RKO (cell line): ENCODE data around the gene RGS9.

Experiments
- DNase-seq: peaks from one replicate; pipeline ENCODE4 v3.0.0-alpha.2; 2016; ENCODE audit warnings: low spot score

Gene RGS9

DNA sequence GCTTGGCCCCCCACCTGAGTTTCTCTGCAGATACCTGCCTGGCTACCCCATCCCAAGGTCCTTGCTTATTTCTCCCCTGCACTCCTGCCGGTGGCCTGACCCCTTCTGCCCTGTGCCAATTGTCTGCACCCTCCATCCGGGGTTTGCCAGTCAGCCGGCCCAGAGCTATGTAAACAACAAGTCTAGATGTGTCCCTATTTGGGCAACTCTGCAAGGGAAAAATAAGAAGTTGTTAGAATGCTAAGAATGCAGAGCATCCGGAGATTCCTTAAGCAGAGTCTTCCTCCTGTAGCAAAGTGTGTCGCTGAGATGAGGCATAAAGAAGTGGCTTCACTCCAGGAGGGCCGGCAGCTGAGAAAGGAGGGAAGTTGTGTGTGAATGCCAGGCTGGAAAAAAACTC is 46.6 kb downstream of the RGS9 start:
- no peak for DNase-seq

DNA sequence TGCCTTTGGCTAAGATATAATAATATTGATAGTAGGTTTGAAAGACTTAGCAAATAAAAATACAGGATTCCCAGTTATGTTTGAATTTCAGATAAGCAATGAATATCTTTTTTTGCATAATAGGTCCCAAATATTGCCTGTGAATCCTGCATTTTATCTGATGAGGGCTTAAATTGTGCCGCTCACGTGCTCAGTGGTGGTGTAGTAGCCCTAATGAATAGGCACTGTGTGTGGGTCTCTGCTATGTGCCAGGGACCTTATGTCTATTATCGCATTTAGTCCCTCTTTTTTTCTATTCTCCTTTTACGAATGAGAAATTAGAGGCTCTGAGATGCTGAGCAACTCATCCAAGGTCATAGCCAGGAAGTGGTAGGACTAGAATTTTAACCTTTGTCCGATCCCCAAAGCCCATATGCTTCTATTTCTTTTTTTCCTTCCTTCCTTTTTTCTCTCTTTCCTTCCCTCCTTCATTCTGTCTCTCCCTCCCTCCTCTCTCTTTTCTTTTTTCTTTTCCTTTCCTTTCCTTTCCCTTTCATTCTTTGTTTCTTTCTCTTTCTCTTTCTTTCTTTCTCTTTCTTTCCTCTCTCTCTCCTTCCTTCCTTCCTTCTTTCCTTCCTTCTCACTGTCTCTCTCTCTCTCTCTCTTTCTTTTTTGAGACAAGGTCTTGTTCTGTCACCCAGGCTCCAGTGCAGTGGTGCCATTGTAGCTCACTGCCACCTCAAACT is 47.2 kb downstream of the RGS9 start:
- DNase-seq, result no peak

DNA sequence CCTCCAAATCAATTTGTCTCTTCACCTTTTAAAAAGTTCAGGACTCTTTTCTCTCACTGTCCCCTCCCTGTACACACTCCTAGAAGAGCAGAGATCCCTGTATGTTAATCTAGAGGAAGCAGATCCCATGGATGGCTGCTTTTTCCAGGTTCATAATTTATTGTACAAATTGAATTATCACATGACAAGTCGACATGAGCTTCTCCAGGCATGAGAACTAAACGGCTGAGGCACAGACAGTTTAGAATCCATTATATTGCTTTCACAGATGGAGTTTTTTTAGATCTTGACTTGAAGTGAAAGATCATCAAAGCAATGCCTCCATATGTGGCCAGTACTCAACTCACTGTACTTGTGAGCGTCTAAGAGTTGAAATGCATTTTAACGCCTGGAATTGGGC is 47.9 kb downstream of the RGS9 start:
- DNase-seq, result no peak

DNA sequence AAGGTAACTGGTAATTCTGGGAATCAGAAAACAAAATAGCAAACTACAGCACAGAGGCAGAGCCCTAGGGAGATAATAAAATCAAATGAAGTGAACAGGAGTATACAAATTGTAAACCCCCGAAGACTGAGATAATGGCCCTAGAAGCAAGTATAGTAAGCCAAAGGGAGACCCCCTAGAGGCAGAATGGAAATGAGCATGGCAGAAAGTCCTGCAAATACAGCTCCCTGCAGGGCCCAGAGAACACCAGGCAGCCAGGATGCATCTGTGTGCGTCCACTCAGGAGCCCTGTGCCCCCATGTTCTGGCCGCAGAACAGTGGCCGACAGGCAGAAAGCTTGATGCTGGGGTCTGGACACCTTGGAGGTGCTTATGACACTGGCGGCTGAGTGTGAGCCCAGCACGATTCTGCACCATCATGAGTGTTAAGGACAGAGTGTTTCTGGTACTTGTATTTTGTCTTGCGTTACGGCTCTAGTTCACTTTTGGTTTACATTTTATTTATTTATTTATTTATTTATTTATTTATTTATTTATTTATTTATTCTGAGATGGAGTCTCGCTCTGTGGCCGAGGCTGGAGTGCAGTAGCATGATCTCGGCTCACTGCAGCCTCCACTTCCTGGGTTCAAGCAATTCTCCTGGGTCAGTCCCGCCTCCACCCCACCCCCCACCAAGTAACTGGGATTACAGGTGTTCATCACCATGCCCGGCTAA is 48.7 kb downstream of the RGS9 start:
- DNase-seq, result no peak

DNA sequence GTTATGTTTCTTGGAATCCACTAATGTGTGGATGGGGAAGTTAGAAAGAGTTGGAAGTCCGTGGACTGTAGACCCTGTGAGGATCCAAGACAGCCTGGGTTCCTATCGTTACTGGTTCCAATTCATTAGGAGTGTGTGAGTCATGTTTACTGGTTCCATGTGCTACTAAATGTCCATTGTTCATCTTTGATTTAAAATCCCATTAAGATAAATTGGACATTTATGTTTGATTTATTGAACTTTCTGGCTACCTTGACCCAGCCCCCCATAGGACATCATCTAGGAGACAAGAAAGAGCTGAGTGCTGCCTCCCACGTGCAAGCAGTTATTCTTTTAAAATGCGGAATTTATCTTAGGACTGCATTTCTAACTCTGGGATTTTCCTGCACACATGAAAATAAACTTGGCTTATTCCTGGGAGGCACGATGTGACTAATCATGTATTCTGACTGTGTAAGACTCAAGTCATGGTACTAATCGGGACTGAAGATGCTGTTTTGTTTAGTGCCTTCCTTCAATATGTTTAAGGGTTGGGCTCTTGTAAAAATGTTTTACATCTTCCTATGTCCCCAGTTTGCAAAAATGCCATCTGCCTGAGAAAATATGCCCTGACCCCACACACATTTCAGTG is 53.4 kb downstream of the RGS9 start:
- peak; percentile 35 for DNase-seq

DNA sequence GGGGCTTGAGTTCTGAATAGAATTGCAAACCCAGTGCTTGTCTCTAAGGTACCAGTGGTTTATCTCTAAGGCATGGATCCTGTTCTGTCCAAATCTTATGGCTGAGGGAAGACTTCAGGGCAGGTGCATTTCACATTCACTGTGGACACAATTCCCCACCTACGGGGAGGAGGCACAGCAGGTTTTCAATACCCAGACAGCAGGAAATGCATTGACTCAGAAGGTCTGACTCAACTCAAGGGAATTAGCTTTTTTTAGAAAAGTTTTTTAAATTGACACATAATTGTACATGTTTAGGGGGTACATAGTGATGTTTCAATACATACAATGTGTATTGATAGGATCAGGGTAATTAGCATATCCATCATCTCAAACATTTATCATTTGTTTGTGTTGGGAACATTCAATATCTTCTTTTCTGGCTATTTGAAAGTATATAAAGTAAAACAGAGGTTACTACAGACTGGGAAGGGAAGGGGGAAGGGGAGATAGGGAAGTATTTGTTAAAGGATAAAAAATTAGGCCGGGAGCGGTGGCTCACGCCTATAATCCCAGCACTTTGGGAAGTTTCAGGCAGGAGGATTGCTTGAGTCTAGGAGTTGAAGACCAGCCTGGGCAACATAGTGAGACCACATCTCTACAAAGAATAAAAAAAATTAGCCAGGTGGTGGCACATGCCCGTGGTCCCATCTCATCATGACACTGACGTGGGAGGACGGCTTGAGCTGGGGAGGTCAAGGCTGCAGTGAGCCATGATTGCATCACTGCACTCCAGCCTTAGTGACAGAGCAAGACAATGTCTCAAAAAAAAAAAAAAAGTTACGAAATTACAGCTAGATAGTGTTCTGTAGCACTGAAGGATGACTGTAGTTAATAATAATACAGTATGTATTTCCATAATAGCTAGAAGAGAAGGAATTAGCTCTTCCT is 54.9 kb downstream of the RGS9 start:
- peak; percentile 80 for DNase-seq

DNA sequence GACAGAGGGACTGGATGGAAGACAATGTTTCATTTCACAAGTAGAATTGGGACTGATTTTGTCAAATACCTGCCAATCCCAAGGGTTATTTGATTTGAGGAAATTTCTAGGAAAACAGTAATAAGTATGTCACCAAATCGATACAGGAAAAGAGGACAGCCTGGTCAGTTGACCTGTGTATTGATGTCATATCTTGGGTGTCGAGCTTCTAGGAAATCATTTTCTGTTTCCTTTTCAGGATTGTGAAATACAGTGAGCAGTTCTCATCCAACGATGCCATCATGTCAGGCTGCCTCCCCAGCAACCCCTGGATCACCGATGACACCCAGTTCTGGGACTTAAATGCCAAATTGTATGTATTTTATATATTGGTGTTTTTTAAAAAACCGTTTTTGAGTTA is 56.1 kb downstream of the RGS9 start:
- DNase-seq, result no peak

DNA sequence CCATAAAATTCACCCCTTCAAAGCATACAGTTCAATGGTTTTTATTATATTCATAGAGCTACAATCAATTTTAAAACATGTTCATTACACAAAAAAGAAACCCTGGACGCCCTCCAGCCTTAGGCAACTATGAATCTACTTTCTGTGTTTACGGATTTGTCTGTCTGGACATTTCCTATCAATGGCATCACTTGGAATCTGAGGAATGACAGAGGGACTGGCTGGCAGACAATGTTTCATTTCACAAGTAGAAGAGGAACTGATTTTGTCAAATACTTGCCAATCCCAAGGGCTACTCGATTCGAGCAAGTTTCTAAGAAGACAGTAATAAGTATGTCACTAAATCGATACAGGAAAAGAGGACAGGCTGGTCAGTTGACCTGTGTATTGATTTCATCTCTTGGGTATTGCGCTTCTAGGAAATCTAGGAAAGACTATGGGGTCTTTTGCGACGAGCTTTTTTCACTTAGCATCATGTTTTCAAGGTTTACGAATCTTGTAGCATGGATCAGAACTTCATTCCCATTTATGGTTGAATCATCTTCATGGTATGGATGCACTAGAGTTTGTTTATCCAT is 56.6 kb downstream of the RGS9 start:
- no peak for DNase-seq

DNA sequence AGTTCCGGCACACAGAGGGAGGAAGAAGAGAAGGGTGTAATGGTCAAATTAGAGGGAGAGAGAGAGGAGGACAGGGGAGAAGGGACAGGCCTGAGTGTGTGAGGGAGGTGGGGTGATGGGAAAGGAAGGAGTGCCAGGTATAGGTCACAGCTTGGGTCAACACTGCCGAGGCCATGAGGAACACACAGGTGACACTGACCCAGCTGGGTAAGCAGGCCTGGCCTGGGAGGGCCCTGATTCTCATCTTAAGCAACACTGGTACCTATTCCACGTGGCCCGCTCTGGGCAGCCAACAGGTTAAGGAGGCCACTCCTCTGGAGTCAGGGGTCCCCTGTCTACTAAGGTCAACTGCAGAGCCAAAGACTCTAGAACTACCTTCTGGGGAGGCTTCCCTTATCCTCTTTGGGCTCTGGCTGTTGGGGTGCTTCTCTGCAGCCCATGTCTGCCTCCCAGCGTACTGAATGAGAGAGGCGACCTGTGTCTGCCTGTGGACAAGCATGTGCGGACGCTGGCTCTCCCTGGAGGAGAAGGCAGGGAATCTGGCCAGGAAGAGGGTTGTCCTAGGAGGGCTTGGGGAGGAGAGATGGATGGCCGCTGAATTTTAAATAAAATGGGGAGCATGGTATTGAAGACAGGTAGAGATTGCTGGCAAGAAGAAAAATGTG is 57.6 kb downstream of the RGS9 start:
- DNase-seq, result no peak

DNA sequence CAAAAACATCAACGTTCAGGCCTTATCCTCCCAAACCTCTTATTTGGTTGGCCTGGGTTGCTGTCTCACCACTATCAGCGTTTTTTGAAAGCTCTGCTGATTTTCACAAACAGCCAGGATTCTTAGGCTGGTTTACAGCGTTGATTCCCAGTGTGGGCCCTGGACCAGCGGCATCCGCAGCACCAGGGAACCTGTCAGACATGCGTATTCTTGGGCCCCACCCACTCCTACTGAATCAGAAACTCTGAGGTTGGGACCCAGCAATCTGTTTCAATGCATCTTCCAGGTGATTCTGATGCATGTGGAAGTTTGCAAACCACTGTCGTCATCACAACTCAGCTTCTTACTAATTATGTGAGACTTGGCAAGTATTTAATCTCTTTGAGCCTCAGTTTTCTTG is 58.5 kb downstream of the RGS9 start:
- DNase-seq, result no peak

DNA sequence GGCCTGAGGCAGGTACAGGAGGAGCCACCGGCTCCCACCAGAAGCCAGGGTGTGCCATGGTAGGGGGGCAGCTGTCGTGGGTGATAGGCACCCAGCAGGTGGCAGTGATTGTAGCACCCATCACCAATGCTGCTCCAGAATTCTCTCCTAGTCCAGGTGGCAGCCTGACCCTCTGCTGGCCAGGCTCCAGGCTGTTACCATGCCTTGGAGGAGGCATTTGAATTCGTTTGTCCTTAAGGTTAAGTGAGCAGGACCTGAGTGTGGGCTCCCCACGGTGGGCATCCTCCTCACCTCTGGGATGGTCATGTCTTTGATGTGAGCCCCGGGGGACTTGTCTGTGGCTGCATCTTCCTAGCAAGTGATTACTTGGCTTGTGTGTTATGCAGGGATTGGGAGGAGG is 59.4 kb downstream of the RGS9 start:
- no peak for DNase-seq

DNA sequence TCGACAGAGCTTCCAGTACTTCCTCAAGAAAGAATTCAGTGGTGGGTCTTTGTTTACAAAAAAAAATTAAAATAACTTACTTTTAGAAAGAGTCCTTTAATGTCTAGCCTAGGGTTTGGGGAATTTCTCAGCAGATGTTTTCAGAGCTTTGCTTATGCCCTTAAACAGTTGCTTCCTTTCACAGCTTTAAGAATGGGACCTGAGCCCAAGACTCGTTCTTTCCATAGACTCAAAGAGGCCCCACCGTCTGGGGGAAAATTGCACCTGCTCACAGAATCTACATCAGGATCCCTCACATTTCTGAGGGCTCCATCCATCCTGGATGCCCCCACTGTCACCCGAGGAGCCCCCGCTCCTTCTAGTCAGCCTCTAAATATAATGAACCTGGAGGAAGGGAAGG is 60.0 kb downstream of the RGS9 start:
- DNase-seq, result no peak

DNA sequence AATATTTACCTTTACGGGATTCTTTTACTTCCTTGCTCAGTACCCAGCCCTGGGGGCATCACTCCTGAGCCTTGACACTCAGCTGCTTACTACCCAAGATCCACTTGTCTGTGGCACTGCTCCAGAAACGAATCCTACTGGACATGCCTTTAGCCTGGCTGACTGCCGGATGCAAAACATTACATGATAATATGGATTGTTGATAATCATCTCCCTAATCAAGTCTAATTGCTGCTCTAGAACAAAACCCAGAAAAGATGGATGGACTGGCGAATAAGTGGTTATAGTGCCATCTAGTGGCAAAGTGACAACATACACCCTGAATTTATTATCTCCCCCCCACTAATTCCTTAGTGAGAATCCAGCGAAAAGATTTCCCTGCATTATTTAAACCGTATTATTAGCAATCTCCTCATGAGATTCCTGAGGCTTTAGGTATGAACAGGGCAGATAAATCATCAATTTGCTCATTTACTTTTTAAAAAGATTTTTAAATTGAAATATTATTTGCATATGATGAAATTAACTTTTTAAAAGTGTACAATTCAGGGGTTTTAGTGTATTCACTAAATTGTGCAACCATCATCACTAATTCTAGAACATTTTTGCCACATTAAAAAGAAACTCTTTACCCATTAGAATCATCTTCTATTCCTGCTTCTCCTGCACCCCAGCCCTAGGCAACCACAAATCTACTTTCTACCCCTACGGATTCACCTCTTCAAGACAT is 61.6 kb downstream of the RGS9 start:
- DNase-seq, result peak; percentile 78

DNA sequence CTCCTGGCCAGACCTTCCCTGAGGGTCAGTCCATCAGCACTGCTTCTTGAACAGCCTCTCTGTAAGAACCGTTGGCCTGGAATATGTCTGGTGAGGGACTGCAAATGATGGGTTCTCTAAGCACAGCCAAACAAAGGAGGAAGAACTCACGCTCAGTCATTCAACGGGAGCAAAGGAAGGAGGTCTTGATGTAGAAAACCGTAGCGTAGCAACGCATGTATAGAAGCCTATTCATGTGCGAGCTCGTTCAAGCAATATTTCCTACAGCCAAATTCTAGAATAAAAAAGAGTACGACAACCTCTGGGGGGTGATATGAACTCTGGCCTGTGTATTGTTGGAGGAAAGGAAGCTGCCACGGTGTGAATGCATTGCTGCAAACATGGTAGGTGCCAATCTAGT is 64.2 kb downstream of the RGS9 start:
- no peak for DNase-seq

DNA sequence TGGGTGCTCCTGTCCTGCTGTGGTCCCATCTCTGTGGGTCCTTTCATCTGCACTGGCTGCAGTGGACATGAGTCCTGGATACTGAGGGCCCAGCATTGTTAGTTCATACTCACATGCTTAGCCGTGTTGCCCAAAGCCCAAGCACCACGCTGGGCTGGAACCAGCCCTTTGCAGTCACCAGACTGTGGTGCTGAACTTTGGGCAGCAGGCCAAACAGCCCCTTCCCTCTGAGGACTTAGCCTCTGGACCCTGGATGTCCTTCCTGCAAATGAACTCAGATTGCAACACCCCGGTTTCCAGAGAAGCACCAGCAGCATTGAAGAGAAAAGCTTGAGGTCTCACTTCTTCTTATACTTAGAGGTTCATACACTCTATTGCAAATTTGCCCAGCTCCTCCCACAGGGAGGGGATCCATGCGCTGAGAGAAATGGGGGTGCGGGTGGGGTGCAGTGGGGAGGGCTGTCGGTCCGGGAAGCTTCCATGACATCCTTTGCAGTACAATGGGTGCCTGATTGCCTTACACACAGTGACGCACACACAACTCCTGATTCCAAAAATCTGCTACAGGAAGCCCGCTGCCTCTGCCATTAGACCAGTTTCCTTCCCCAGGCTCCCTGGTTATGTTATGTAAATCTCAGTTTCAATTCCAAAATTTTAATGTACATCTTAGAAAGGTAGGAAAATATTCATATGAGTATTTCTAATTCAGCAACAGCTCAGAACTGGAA is 65.8 kb downstream of the RGS9 start:
- no peak for DNase-seq

DNA sequence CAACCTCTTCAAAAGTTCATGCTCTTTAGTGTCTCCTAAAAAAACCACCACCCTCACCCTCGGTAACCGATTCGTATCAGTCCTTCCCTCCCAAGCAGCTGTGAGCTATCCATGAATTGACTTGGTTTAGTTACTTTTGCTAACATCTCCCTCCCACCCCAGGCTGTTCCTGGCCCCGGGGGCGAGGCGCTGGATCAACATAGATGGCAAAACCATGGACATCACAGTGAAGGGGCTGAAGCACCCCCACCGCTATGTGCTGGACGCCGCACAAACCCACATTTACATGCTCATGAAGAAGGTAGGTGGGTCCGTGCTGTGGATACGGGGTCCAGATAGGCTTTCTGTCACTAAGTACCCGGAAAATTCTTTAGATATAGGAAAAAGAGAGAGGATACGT is 66.8 kb downstream of the RGS9 start:
- no peak for DNase-seq

DNA sequence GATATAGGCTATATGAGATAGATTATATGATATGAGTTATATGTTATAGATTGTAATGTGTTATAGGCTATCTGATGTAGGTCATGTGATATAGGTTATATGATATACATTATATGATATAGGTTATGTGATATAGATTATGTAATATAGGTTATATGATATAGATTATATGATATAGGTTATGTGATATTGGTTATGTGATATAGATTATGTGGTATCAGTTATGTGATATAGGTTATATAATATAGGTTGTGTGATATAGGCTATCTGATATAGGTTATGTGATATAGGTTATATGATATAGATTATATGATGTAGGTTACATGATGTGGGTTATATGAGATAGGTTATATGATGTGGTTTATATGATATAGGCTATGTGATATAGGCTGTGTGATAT is 68.5 kb downstream of the RGS9 start:
- no peak for DNase-seq

DNA sequence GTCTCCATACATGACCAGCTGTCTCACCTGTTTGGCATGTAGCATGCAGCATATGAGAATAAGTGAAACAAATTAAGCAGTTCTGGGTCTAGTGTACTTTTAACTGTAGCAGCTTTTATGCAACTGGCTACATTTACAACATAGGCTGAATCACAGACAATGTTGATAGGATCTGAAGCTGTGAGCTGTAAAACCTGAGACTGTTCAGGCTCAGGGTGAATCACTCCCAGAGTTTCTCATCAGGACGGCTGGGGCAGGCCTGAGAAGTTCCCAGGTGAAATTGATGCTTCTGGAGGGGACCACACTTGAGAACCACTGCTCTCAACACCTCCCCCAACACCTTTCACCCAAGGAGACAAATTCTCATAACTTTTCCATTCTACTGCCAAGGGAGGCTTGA is 70.3 kb downstream of the RGS9 start:
- DNase-seq, result peak; percentile 22

DNA sequence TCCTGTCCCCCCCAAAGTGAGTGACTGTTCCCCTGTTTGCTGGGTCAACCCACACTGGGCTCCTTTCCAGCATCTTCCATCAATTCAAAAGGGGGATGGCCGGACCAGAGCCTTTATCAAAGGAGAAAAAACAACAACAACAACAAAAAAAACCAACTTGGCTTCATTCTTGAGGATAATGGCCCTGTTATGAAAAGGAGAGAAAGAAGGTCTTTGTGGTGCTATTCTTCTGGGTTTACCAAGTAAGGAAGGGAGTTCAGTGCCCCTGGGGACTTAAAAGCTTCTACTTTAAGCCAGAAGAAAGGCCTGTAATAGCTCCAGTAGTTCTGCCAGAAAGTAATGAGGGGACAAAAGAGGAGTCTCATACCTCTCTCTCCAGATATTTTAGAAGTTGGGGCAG is 71.5 kb downstream of the RGS9 start:
- no peak for DNase-seq

DNA sequence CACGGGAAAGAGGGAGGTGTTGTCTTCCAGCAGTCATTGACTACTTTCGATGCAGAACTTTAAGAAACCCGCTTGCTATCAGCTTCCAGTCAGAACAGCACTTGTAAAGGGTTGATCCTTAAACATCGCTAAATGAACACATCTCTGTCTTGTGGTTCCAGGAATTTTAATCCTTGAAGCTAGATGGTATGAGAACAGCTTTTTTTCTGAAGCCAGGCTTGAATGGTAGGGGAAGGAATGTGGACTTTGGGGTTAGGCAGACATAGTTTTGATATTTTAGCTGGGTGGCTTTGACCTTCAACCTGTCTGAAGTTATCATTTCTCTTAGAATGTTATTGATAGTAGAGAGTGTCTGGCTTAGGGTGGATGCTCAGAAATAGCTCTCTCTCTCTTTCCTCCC is 81.1 kb downstream of the RGS9 start:
- no peak for DNase-seq
